Measurements from ENCODE around the gene BCAP29.

BCAP29 gene

GRCh38 chr7:107597582-107597916 lies 17.5 kb downstream of the BCAP29 start:
- no peaks in the 10 kb centered on the region for H3K27me3 ChIP-seq (replicated peaks; ENCODE audit: control insufficient read depth, insufficient read depth, low read length, poor library complexity, severe bottlenecking)
- H3K4me1 ChIP-seq (ENCODE audit: control insufficient read depth, insufficient read depth, low read length, poor library complexity, severe bottlenecking) = no peaks in the 10 kb centered on the region
- no peak overlapping the region for H3K4me3 ChIP-seq (ENCODE audit: insufficient read depth, low read depth, low read length, poor library complexity, severe bottlenecking)
- H3K36me3 ChIP-seq (ENCODE audit: control insufficient read depth, insufficient read depth, low read length) = no peaks in the 10 kb centered on the region
- no peak overlapping the region for H3K27ac ChIP-seq (ENCODE audit: insufficient read depth, low read length, poor library complexity, severe bottlenecking)
- H3K9me3 ChIP-seq (ENCODE audit: control insufficient read depth, low read length) = no peaks in the 10 kb centered on the region
- no peak for DNase-seq

DNA sequence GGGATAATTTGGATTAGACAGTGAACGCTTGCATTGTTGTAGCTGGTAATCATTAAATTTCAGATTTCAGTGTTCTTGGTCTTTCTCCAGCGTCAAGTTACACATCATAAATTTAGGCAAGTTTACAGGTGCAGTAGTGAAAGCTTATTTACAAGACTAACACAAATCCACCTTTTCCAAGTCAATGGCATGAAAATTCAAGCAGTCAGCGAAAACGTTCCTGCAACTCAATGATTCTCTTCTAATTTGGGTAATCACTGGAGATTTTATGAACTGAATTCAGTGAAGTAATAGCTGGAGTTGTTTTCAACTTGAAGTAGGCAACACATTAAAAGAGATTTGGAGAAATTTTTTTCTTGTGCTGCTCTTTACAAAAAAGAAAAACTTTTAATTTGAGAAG lies 17.9 kb downstream of the BCAP29 start:
- H3K27me3 ChIP-seq (replicated peaks; ENCODE audit: control insufficient read depth, insufficient read depth, low read length, poor library complexity, severe bottlenecking) = no peaks in the 10 kb centered on the region
- H3K4me1 ChIP-seq (ENCODE audit: control insufficient read depth, insufficient read depth, low read length, poor library complexity, severe bottlenecking) = no peaks in the 10 kb centered on the region
- no peak overlapping the region for H3K27ac ChIP-seq (ENCODE audit: insufficient read depth, low read length, poor library complexity, severe bottlenecking)
- H3K36me3 ChIP-seq (ENCODE audit: control insufficient read depth, insufficient read depth, low read length) = no peaks in the 10 kb centered on the region
- DNase-seq = no peak
- H3K4me3 ChIP-seq (ENCODE audit: insufficient read depth, low read depth, low read length, poor library complexity, severe bottlenecking) = no peak overlapping the region
- no peaks in the 10 kb centered on the region for H3K9me3 ChIP-seq (ENCODE audit: control insufficient read depth, low read length)

DNA sequence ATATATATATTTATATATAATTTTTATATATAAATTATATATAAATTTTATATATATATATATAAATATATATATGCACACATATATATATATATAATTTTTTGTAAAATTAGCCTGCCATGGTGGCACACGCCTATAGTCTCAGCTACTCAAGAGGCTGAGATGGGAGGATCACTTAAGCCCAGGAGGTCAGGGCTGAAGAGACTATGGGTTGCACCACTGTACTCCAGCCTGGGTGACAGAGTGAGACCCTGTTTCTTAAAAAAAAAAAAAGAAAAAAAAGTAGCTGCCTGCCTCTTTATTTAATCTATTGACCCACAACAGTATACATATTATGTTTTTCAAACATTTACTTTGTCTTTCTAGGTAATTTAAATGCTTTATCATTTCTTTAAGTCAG lies 19.2 kb downstream of the BCAP29 start:
- DNase-seq = no peak
- Histone ChIP-seq H3K27ac (ENCODE audit: insufficient read depth, low read length, poor library complexity, severe bottlenecking) (no peak overlapping the region), H3K27me3 (replicated peaks; ENCODE audit: control insufficient read depth, insufficient read depth, low read length, poor library complexity, severe bottlenecking) (no peaks in the 10 kb centered on the region), H3K4me1 (ENCODE audit: control insufficient read depth, insufficient read depth, low read length, poor library complexity, severe bottlenecking) (no peaks in the 10 kb centered on the region), H3K4me3 (ENCODE audit: insufficient read depth, low read depth, low read length, poor library complexity, severe bottlenecking) (no peak overlapping the region), H3K9me3 (ENCODE audit: control insufficient read depth, low read length) (no peaks in the 10 kb centered on the region), H3K36me3 (ENCODE audit: control insufficient read depth, insufficient read depth, low read length) (no peaks in the 10 kb centered on the region)

DNA sequence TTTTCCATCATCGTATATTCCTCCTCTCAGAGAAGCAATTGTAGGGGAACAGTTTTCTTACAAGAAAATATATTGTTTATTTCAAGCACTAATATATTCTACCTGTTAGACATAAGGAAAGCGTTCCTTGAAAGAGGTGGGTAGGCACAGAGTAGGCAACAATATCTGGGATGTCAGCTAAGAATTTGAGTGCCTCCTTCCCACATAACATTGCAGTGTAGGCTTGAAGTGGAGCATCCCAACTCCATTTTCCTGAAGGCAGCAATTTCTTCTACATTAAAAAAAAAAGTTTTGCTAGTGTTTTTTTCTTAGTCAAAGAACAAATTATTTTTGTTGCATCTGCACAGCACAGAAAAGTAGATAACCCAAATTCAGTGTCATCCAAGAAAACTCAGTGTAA lies 20.8 kb downstream of the BCAP29 start:
- no peaks in the 10 kb centered on the region for H3K36me3 ChIP-seq (ENCODE audit: control insufficient read depth, insufficient read depth, low read length)

DNA sequence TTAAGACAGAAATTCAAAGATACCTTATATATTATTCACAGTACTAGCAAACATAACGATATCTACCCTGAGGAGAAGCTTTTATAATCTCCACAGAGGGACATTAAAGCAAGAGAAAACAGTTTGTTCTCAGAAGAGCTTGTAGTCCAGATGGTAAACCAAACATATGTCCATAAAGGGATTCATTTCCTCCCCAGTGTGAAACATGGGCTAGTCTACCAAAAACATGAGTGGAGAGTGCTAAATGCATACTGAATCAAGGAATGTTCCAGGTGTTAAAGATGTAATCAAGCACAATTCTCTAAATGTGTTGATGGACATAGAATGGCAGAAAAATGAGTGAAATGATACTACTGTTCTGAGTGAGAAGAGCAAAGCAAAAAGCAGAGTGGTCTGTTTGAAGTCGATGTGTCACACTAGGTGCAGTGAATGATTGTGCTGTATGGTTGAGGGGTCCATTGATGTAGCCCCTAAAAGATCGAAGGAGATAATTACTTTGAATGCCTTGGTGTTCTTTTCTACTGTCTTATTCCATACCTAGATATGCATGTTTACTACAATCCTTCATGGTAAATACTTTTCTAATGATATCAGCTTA lies 25.3 kb downstream of the BCAP29 start:
- H3K27me3 ChIP-seq (replicated peaks; ENCODE audit: control insufficient read depth, insufficient read depth, low read length, poor library complexity, severe bottlenecking) = no peaks in the 10 kb centered on the region
- no peak overlapping the region for H3K27ac ChIP-seq (ENCODE audit: insufficient read depth, low read length, poor library complexity, severe bottlenecking)
- H3K4me3 ChIP-seq (ENCODE audit: insufficient read depth, low read depth, low read length, poor library complexity, severe bottlenecking) = no peak overlapping the region
- no peaks in the 10 kb centered on the region for H3K9me3 ChIP-seq (ENCODE audit: control insufficient read depth, low read length)
- no peak for DNase-seq
- H3K36me3 ChIP-seq (ENCODE audit: control insufficient read depth, insufficient read depth, low read length) = no peaks in the 10 kb centered on the region
- no peaks in the 10 kb centered on the region for H3K4me1 ChIP-seq (ENCODE audit: control insufficient read depth, insufficient read depth, low read length, poor library complexity, severe bottlenecking)

More for the DNA sequence above, 20.8 kb downstream of the BCAP29 start:
- Histone ChIP-seq H3K4me1 (ENCODE audit: control insufficient read depth, insufficient read depth, low read length, poor library complexity, severe bottlenecking) (no peaks in the 10 kb centered on the region), H3K27me3 (replicated peaks; ENCODE audit: control insufficient read depth, insufficient read depth, low read length, poor library complexity, severe bottlenecking) (no peaks in the 10 kb centered on the region), H3K9me3 (ENCODE audit: control insufficient read depth, low read length) (no peaks in the 10 kb centered on the region), H3K4me3 (ENCODE audit: insufficient read depth, low read depth, low read length, poor library complexity, severe bottlenecking) (no peak overlapping the region), H3K27ac (ENCODE audit: insufficient read depth, low read length, poor library complexity, severe bottlenecking) (no peak overlapping the region)
- DNase-seq = no peak

DNA sequence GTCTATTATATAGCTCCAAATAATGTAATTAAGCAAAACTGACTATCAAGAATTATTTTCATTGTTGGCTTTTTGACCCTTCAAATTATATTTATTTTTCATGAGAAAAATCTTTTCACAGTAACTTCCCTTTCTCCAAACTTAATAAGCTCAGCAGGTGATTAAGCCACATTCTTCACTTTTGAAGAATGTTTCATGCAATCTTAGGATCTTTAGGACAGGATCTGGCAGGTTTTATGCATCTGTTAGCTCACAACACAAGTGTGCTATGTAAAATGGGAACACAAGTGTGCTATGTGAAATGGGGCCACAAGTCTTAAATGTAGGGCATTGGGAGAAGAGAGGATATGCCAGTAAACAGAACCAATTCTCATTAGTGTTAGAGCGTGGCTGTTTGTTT lies 26.3 kb downstream of the BCAP29 start:
- Histone ChIP-seq H3K4me1 (ENCODE audit: control insufficient read depth, insufficient read depth, low read length, poor library complexity, severe bottlenecking) (no peaks in the 10 kb centered on the region), H3K27ac (ENCODE audit: insufficient read depth, low read length, poor library complexity, severe bottlenecking) (no peak overlapping the region), H3K4me3 (ENCODE audit: insufficient read depth, low read depth, low read length, poor library complexity, severe bottlenecking) (no peak overlapping the region), H3K9me3 (ENCODE audit: control insufficient read depth, low read length) (no peaks in the 10 kb centered on the region), H3K36me3 (ENCODE audit: control insufficient read depth, insufficient read depth, low read length) (no peaks in the 10 kb centered on the region), H3K27me3 (replicated peaks; ENCODE audit: control insufficient read depth, insufficient read depth, low read length, poor library complexity, severe bottlenecking) (no peaks in the 10 kb centered on the region)
- DNase-seq = no peak

DNA sequence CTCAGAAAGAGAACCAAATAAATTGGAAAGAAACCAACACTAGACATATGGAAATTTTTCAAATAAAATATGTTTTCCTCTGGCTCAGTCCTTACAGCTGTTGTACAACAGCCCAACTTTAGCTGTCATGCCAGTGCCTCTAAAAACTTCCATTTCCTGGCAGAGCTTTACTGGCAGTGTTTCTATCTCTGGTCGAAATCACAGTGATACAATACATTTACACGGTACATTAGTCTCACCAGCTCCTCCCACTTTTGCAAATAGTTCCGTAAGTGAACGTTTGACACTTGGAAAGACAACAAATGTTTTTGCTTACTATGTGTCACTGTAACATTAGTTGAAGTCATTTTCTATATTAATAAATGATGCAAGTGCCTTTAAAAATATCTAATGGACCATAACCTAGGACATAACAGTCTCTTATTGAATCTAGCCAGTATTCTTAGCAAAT lies 29.8 kb downstream of the BCAP29 start:
- Histone ChIP-seq H3K36me3 (ENCODE audit: control insufficient read depth, insufficient read depth, low read length) (peaks cover 12% of the 10 kb centered on the region), H3K27ac (ENCODE audit: insufficient read depth, low read length, poor library complexity, severe bottlenecking) (no peak overlapping the region), H3K4me3 (ENCODE audit: insufficient read depth, low read depth, low read length, poor library complexity, severe bottlenecking) (no peak overlapping the region), H3K9me3 (ENCODE audit: control insufficient read depth, low read length) (no peaks in the 10 kb centered on the region), H3K27me3 (replicated peaks; ENCODE audit: control insufficient read depth, insufficient read depth, low read length, poor library complexity, severe bottlenecking) (no peaks in the 10 kb centered on the region), H3K4me1 (ENCODE audit: control insufficient read depth, insufficient read depth, low read length, poor library complexity, severe bottlenecking) (no peaks in the 10 kb centered on the region)
- no peak for DNase-seq

DNA sequence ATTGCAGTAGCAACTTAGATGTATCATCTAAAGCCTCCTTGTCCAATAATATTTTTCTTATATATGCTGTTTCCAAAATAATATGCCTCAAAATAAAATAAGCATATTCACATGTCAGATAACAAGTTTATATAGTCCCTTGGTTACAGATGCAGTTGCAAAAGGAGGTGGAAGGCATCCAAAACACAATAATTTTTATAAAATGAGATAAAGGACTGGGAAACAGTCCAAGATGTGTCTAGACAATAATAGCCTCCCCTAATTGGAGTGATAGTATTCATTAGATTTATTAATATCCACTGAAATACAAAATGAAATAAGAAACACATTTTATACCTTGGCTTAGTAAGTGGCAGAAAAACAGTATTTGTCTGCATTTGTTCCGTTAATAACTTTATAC lies 30.3 kb downstream of the BCAP29 start:
- Histone ChIP-seq H3K27me3 (replicated peaks; ENCODE audit: control insufficient read depth, insufficient read depth, low read length, poor library complexity, severe bottlenecking) (no peaks in the 10 kb centered on the region), H3K4me3 (ENCODE audit: insufficient read depth, low read depth, low read length, poor library complexity, severe bottlenecking) (no peak overlapping the region), H3K9me3 (ENCODE audit: control insufficient read depth, low read length) (no peaks in the 10 kb centered on the region), H3K4me1 (ENCODE audit: control insufficient read depth, insufficient read depth, low read length, poor library complexity, severe bottlenecking) (no peaks in the 10 kb centered on the region), H3K36me3 (ENCODE audit: control insufficient read depth, insufficient read depth, low read length) (peaks cover 12% of the 10 kb centered on the region), H3K27ac (ENCODE audit: insufficient read depth, low read length, poor library complexity, severe bottlenecking) (no peak overlapping the region)
- no peak for DNase-seq

DNA sequence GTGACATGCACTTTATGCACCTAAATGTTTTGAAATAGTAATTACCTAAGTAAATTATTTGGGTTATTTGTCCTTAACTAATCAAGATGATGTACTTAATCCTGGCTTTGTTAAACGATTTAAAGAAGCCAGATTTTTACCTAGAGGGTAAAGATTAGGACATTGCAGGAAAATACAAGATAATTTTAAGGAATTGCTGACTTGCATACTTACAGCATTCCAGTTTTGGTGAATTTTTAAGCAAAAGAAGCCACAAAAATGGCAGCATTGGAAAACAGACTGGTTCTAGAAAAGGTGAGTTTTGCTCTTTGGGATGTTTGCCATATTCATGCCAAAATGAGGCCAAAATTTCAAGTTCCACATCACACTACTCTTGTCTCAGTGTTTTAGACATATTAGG lies 33.4 kb downstream of the BCAP29 start:
- Histone ChIP-seq H3K27me3 (replicated peaks; ENCODE audit: control insufficient read depth, insufficient read depth, low read length, poor library complexity, severe bottlenecking) (no peaks in the 10 kb centered on the region), H3K4me3 (ENCODE audit: insufficient read depth, low read depth, low read length, poor library complexity, severe bottlenecking) (no peak overlapping the region), H3K36me3 (ENCODE audit: control insufficient read depth, insufficient read depth, low read length) (peaks cover 12% of the 10 kb centered on the region), H3K9me3 (ENCODE audit: control insufficient read depth, low read length) (no peaks in the 10 kb centered on the region), H3K4me1 (ENCODE audit: control insufficient read depth, insufficient read depth, low read length, poor library complexity, severe bottlenecking) (no peaks in the 10 kb centered on the region), H3K27ac (ENCODE audit: insufficient read depth, low read length, poor library complexity, severe bottlenecking) (no peak overlapping the region)
- no peak for DNase-seq

GRCh38 chr7:107613948-107614347 lies 33.9 kb downstream of the BCAP29 start:
- Histone ChIP-seq H3K4me3 (ENCODE audit: insufficient read depth, low read depth, low read length, poor library complexity, severe bottlenecking) (no peak overlapping the region), H3K9me3 (ENCODE audit: control insufficient read depth, low read length) (no peaks in the 10 kb centered on the region), H3K27me3 (replicated peaks; ENCODE audit: control insufficient read depth, insufficient read depth, low read length, poor library complexity, severe bottlenecking) (no peaks in the 10 kb centered on the region), H3K36me3 (ENCODE audit: control insufficient read depth, insufficient read depth, low read length) (peaks cover 12% of the 10 kb centered on the region), H3K4me1 (ENCODE audit: control insufficient read depth, insufficient read depth, low read length, poor library complexity, severe bottlenecking) (no peaks in the 10 kb centered on the region), H3K27ac (ENCODE audit: insufficient read depth, low read length, poor library complexity, severe bottlenecking) (no peak overlapping the region)
- DNase-seq = no peak
